Stimulated activated CD4-positive, alpha-beta T cell treated with anti-CD3 and anti-CD28 coated beads, Interleukin-12 subunit alpha, Interleukin-12 subunit beta, amount 100 ng/mL, for 24 hours (primary cell): ENCODE data around the gene AMACR.
"Not testable (repeated sequence)": the region's sequence is repeated elsewhere in the genome, so short reads cannot be mapped to it uniquely, and the experiment has no call there.

Experiments used
- DNase-seq, 2 experiments: peaks; one replicate each; pipeline ENCODE4 v3.0.0-alpha.2; 2020; ENCODE audit warnings: low read depth in 2 of 2

AMACR gene

GRCh38 chr5:34037726-34038125, 29.9 kb upstream of the AMACR start:
- no peak for DNase-seq

- no peak for DNase-seq
Measured at GRCh38 chr5:34035756-34036155, 27.9 kb upstream of the AMACR start.

- no peak for DNase-seq
Measured at GRCh38 chr5:34034534-34035327, 26.9 kb upstream of the AMACR start.

- no peak for DNase-seq
Measured at GRCh38 chr5:34031966-34032365, 24.1 kb upstream of the AMACR start.

- DNase-seq = no peak
Measured at GRCh38 chr5:34031117-34031516, 23.3 kb upstream of the AMACR start.

GRCh38 chr5:34030585-34030984, 22.7 kb upstream of the AMACR start:
- DNase-seq = not testable (repeated sequence)

- no peak for DNase-seq
Measured at GRCh38 chr5:34030048-34030447, 22.2 kb upstream of the AMACR start.

GRCh38 chr5:34028349-34028748, 20.5 kb upstream of the AMACR start:
- DNase-seq = no peak

GRCh38 chr5:34026089-34026761, 18.4 kb upstream of the AMACR start:
- no peak for DNase-seq

GRCh38 chr5:34022121-34022705, 14.4 kb upstream of the AMACR start:
- DNase-seq = peak; percentile 8 to 17

- no peak for DNase-seq
Measured at GRCh38 chr5:34021334-34021733, 13.5 kb upstream of the AMACR start.

- DNase-seq = no peak
Measured at GRCh38 chr5:34020726-34021125, 12.9 kb upstream of the AMACR start.

- no peak for DNase-seq
Measured at GRCh38 chr5:34017254-34017653, 9.4 kb upstream of the AMACR start.

GRCh38 chr5:34016750-34017149, 8.9 kb upstream of the AMACR start:
- DNase-seq = no peak

GRCh38 chr5:34016222-34016621, 8.4 kb upstream of the AMACR start:
- no peak for DNase-seq

- no peak for DNase-seq
Measured at GRCh38 chr5:34015120-34015822, 7.4 kb upstream of the AMACR start.

GRCh38 chr5:34014626-34015025, 6.8 kb upstream of the AMACR start:
- no peak for DNase-seq

- no peak for DNase-seq
Measured at GRCh38 chr5:34013547-34013946, 5.7 kb upstream of the AMACR start.

- DNase-seq = no peak
Measured at GRCh38 chr5:34012791-34013190, 4.9 kb upstream of the AMACR start.

- no peak for DNase-seq
Measured at GRCh38 chr5:34011536-34011935, 3.7 kb upstream of the AMACR start.

GRCh38 chr5:34010146-34010545, 2.3 kb upstream of the AMACR start:
- not testable (repeated sequence) for DNase-seq

GRCh38 chr5:34009610-34010009, 1.8 kb upstream of the AMACR start:
- DNase-seq = no peak
